ENCODE results near the gene ZNF365. TPM values are rescaled to one million over a fixed set of nuclear protein-coding genes. Genes with fewer than 3 reads are reported as not detected.

Gene ZNF365
- total RNA-seq, 1 donor, result 7.2 TPM

GRCh38 chr10:62413652-62414051 is 39.5 kb downstream of the ZNF365 start:
- H3K4me3 ChIP-seq (ENCODE audit: low read depth, low read length), result no peak overlapping the region
- TF ChIP-seq, protein P1, sequence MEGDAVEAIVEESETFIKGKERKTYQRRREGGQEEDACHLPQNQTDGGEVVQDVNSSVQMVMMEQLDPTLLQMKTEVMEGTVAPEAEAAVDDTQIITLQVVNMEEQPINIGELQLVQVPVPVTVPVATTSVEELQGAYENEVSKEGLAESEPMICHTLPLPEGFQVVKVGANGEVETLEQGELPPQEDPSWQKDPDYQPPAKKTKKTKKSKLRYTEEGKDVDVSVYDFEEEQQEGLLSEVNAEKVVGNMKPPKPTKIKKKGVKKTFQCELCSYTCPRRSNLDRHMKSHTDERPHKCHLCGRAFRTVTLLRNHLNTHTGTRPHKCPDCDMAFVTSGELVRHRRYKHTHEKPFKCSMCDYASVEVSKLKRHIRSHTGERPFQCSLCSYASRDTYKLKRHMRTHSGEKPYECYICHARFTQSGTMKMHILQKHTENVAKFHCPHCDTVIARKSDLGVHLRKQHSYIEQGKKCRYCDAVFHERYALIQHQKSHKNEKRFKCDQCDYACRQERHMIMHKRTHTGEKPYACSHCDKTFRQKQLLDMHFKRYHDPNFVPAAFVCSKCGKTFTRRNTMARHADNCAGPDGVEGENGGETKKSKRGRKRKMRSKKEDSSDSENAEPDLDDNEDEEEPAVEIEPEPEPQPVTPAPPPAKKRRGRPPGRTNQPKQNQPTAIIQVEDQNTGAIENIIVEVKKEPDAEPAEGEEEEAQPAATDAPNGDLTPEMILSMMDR (IDR thresholded peaks at IDR 0.05; ENCODE audit: insufficient read depth, low read length), result no peak
- DNase-seq (ENCODE audit: low read depth), result no peak

DNA sequence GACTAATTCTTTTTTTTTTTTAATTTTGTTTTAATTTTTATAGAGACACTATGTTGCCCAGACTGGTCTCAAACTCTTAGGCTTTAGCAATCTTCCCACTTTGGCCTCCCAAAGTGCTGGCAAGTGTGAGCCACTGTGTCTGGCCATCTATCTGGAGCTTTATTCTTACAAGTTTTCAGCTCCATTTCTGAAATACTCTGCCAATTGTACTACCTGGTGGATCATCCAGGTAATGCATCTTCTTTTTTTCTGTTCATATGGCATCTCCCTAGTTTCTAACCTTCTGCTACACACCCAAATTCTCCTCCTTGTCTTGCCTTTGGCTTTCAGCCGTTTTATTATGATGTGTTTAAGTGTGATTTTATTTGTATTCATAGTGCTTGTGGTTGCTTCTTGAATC is 40.2 kb downstream of the ZNF365 start:
- no peak for DNase-seq (ENCODE audit: low read depth)
- no peak overlapping the region for H3K4me3 ChIP-seq (ENCODE audit: low read depth, low read length)
- TF ChIP-seq, protein P1 (IDR thresholded peaks at IDR 0.05; ENCODE audit: insufficient read depth, low read length), result peak; percentile 16

- DNase-seq (ENCODE audit: low read depth), result peak; percentile 77
- H3K4me3 ChIP-seq (ENCODE audit: low read depth, low read length), result no peak overlapping the region
- TF ChIP-seq, protein P1 (IDR thresholded peaks at IDR 0.05; ENCODE audit: insufficient read depth, low read length), result peak; percentile 13
These were observed 48.0 kb downstream of the ZNF365 start for GRCh38 chr10:62422068-62422590.

DNA sequence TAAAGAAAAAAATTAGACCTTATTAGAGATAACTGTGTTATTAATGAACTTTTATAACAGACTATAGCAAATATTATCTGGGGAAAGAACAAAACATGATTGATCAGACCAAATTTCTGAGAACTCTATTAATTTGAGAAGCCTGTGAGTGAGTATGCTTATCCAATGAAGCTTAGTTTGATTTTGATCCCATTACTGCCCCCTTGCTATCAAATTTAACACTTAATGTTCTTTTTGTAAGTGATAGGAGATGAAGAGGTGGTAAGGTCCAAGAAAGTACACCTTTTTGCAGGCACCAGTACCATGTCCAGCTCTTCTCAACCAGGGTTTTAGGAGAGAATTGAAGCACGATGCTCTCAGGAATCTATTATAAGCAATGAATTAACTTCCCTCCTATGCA is 49.9 kb downstream of the ZNF365 start:
- DNase-seq (ENCODE audit: low read depth), result no peak
- TF ChIP-seq, protein P1 (IDR thresholded peaks at IDR 0.05; ENCODE audit: insufficient read depth, low read length), result no peak
- H3K4me3 ChIP-seq (ENCODE audit: low read depth, low read length), result no peak overlapping the region

DNA sequence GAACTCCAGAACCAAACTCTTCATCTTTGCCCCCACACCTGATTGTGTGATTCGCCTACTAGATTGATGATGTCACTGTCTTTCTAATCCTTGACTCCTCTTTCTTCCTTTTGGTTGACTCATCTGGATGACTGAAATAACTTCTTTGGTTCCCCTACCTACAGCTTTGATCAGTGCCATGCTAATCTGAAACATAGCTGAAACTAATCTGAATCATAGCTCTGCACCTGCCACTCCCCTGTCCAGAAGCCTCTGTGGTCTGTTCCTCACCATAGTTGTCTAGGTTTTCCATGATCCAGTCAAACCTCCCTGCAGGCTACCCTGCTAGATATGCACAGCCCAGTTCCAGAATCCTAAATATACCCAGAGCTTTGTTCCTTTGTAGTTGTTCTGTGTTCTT is 51.9 kb downstream of the ZNF365 start:
- peak; percentile 22 for DNase-seq (ENCODE audit: low read depth)
- TF ChIP-seq, protein P1 (IDR thresholded peaks at IDR 0.05; ENCODE audit: insufficient read depth, low read length), result no peak
- no peak overlapping the region for H3K4me3 ChIP-seq (ENCODE audit: low read depth, low read length)

- no peak overlapping the region for H3K4me3 ChIP-seq (ENCODE audit: low read depth, low read length)
- TF ChIP-seq, protein P1 (IDR thresholded peaks at IDR 0.05; ENCODE audit: insufficient read depth, low read length), result no peak
- DNase-seq (ENCODE audit: low read depth), result no peak
These were observed 52.4 kb downstream of the ZNF365 start for GRCh38 chr10:62426600-62426999.

DNA sequence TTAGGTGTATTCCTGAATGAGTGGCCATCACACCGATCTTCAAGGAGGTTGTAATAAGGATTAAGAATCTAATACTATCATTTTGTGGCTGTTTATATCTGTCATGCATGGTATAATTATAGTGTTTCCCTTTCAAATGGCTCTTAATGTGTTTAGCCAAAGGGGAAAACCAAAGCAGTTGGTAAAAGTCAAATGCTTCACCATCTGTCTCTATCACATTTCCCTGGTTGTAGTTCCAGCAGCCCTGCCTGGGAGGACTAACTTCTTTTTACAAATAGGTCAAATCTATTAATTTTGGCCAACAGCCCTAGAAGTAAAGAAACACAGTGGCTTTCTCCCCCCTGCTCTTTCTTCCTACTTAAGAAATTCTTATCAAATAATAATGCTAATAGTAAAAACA is 56.7 kb downstream of the ZNF365 start:
- DNase-seq (ENCODE audit: low read depth), result no peak
- TF ChIP-seq, protein P1 (IDR thresholded peaks at IDR 0.05; ENCODE audit: insufficient read depth, low read length), result no peak
- H3K4me3 ChIP-seq (ENCODE audit: low read depth, low read length), result no peak overlapping the region
